H9 (cell line): ENCODE measurements around the gene STX8. TPM values are rescaled to one million over a fixed set of nuclear protein-coding genes. Genes with fewer than 3 reads are reported as not detected.

Source experiments
- DNase-seq: peaks from one replicate; pipeline ENCODE4 v3.0.0-alpha.2; 2017
- H2AFZ ChIP-seq: one replicate; pipeline ENCODE4 v1.6.1; 2013; ENCODE audit warnings: mild to moderate bottlenecking, low read length, control low read depth, moderate library complexity
- H2AK5ac ChIP-seq: 2 replicates; pipeline ENCODE4 v1.6.1; 2013; ENCODE audit warnings: low read length, control low read depth, mixed read lengths; ENCODE audit not compliant: insufficient read length
- H2BK120ac ChIP-seq: one replicate; pipeline ENCODE4 v1.6.1; 2013; ENCODE audit warnings: low read depth, mild to moderate bottlenecking, low read length, control low read depth, inconsistent platforms; ENCODE audit not compliant: poor library complexity, severe bottlenecking
- H2BK12ac ChIP-seq: 2 replicates; pipeline ENCODE4 v1.6.1; 2013; ENCODE audit warnings: low read length, control low read depth, mixed read lengths, low read depth; ENCODE audit not compliant: insufficient read length
- H2BK15ac ChIP-seq: 2 replicates; pipeline ENCODE4 v1.6.1; 2013; ENCODE audit warnings: low read depth, low read length, control low read depth
- H2BK20ac ChIP-seq: one replicate; pipeline ENCODE4 v1.6.1; 2013; ENCODE audit warnings: low read depth, mild to moderate bottlenecking, low read length, control low read depth, inconsistent platforms; ENCODE audit not compliant: poor library complexity, severe bottlenecking
- H2BK5ac ChIP-seq: 2 replicates; pipeline ENCODE4 v1.6.1; 2013; ENCODE audit warnings: low read length, control low read depth, mixed read lengths; ENCODE audit not compliant: insufficient read length
- H3K14ac ChIP-seq: 2 replicates; pipeline ENCODE4 v1.6.1; 2013; ENCODE audit warnings: low read length, control low read depth; ENCODE audit not compliant: insufficient read depth
- H3K18ac ChIP-seq: 2 replicates; pipeline ENCODE4 v1.6.1; 2013; ENCODE audit warnings: low read depth, mild to moderate bottlenecking, mixed read lengths, low read length, control low read depth; ENCODE audit not compliant: insufficient read length
- H3K23ac ChIP-seq: 2 replicates; pipeline ENCODE4 v1.6.1; 2013; ENCODE audit warnings: low read length, control low read depth, mixed read lengths, low read depth; ENCODE audit not compliant: insufficient read length
- H3K23me2 ChIP-seq: 2 replicates; pipeline ENCODE4 v1.6.1; 2013; ENCODE audit warnings: low read depth, mild to moderate bottlenecking, mixed read lengths, low read length, control low read depth; ENCODE audit not compliant: insufficient read length, poor library complexity, severe bottlenecking
- H3K27ac ChIP-seq: 2 replicates; pipeline ENCODE4 v1.5.1; 2013; ENCODE audit warnings: low read length, control low read depth, mixed read lengths, low read depth; ENCODE audit not compliant: insufficient read length
- H3K27me3 ChIP-seq: 2 replicates; pipeline ENCODE4 v1.6.1; 2013; ENCODE audit warnings: low read length, control low read depth, inconsistent platforms; ENCODE audit not compliant: insufficient read depth
- H3K4ac ChIP-seq: 2 replicates; pipeline ENCODE4 v1.6.1; 2013; ENCODE audit warnings: low read depth, mild to moderate bottlenecking, control low read depth, inconsistent platforms, low read length, moderate library complexity
- H3K4me1 ChIP-seq: 2 replicates; pipeline ENCODE4 v1.6.1; 2013; ENCODE audit warnings: low read length, control low read depth, inconsistent platforms; ENCODE audit not compliant: insufficient read depth
- H3K4me2 ChIP-seq: 2 replicates; pipeline ENCODE4 v1.6.1; 2013; ENCODE audit warnings: low read length, control low read depth, mixed read lengths; ENCODE audit not compliant: insufficient read length, insufficient read depth
- H3K56ac ChIP-seq: 2 replicates; pipeline ENCODE4 v1.6.1; 2013; ENCODE audit warnings: low read depth, mild to moderate bottlenecking, mixed read lengths, low read length, control low read depth; ENCODE audit not compliant: insufficient read length
- H3K79me1 ChIP-seq: 2 replicates; pipeline ENCODE4 v1.6.1; 2013; ENCODE audit warnings: low read depth, mild to moderate bottlenecking, moderate library complexity, low read length, control low read depth, inconsistent platforms; ENCODE audit not compliant: insufficient read depth, poor library complexity, severe bottlenecking
- H3K79me2 ChIP-seq: 2 replicates; pipeline ENCODE4 v1.6.1; 2013; ENCODE audit warnings: low read length, control low read depth, inconsistent platforms; ENCODE audit not compliant: insufficient read depth
- H3K9ac ChIP-seq: 2 replicates; pipeline ENCODE4 v1.6.1; 2013; ENCODE audit warnings: low read length, control low read depth, mixed read lengths; ENCODE audit not compliant: insufficient read length; ENCODE audit errors: extremely low read depth
- H3K9me3 ChIP-seq: one replicate; pipeline ENCODE4 v1.6.1; 2013; ENCODE audit warnings: low read depth, low read length, inconsistent platforms; ENCODE audit not compliant: control insufficient read depth
- H3T11ph ChIP-seq: one replicate; pipeline ENCODE4 v1.6.1; 2013; ENCODE audit warnings: mild to moderate bottlenecking, low read length, control low read depth, inconsistent platforms
- H4K20me1 ChIP-seq: one replicate; pipeline ENCODE4 v1.6.1; 2013; ENCODE audit not compliant: control insufficient read depth, insufficient read length, insufficient read depth
- H4K5ac ChIP-seq: 2 replicates; pipeline ENCODE4 v1.6.1; 2013; ENCODE audit warnings: low read depth, mild to moderate bottlenecking, mixed read lengths, low read length, control low read depth; ENCODE audit not compliant: insufficient read length
- H4K8ac ChIP-seq: replicated peaks from 2 replicates; pipeline ENCODE4 v1.6.1; 2013; ENCODE audit warnings: low read length, control low read depth, mixed read lengths, low read depth; ENCODE audit not compliant: insufficient read length
- H4K91ac ChIP-seq: 2 replicates; pipeline ENCODE4 v1.6.1; 2013; ENCODE audit warnings: low read depth, mild to moderate bottlenecking, moderate library complexity, mixed read lengths, low read length, control low read depth; ENCODE audit not compliant: insufficient read length
- H3K27ac Mint-ChIP-seq, 3 experiments: 2 replicates in 2 of 3; 3 replicates in 1 of 3; pipeline ENCODE4 v1.8.0; 2020 to 2021; ENCODE audit warnings: mixed read lengths in 3 of 3, mild to moderate bottlenecking in 1 of 3, moderate library complexity in 1 of 3
- H3K27me3 Mint-ChIP-seq: 2 replicates; pipeline ENCODE4 v1.8.0; 2021; ENCODE audit warnings: low read depth, mild to moderate bottlenecking, moderate library complexity, mixed read lengths
- H3K36me3 Mint-ChIP-seq, 3 experiments: 2 replicates in 2 of 3; 3 replicates in 1 of 3; pipeline ENCODE4 v1.8.0; 2020 to 2021; ENCODE audit warnings: low read depth in 3 of 3, mixed read lengths in 3 of 3; ENCODE audit not compliant: insufficient read depth in 1 of 3
- H3K4me1 Mint-ChIP-seq, 2 experiments: 2 replicates each; pipeline ENCODE4 v1.8.0; 2020; ENCODE audit warnings: mixed read lengths in 2 of 2
- H3K4me3 Mint-ChIP-seq, 2 experiments: 2 replicates in 1 of 2; 3 replicates in 1 of 2; pipeline ENCODE4 v1.8.0; 2020 to 2021; ENCODE audit warnings: mild to moderate bottlenecking in 2 of 2, mixed read lengths in 2 of 2, moderate library complexity in 1 of 2
- H3K9me3 Mint-ChIP-seq, 2 experiments: 2 replicates in 1 of 2; 3 replicates in 1 of 2; pipeline ENCODE4 v1.8.0; 2020; ENCODE audit warnings: mild to moderate bottlenecking in 2 of 2, mixed read lengths in 2 of 2, moderate library complexity in 1 of 2
- WGBS: extraction: QIAGEN DNeasy Blood & Tissue Kit; methylation state at CpG from one replicate; pipeline ENCODE4 v1.1.7; 2013; ENCODE audit warnings: missing lambda C conversion rate, low lambda C conversion rate, mixed read lengths; ENCODE audit not compliant: insufficient read length; ENCODE audit errors: extremely low coverage; 5-methylcytosine and 5-hydroxymethylcytosine counted together
- total RNA-seq: library from RNA; stranded (reverse); gene quantifications from 2 replicates; pipeline ENCODE4 v1.2.1, GENCODE V29; 2021
- TF ChIP-seq, protein P1 (sequence below): fragments of 200-600 bp; sonication (generic); conservative IDR thresholded peaks from 3 replicates; pipeline ENCODE4 v1.8.0; 2021; ENCODE audit warnings: antibody characterized with exemption, mild to moderate bottlenecking

STX8 gene
- total RNA-seq, 1 experiment from 2014 or later, result 55.1 TPM

DNA sequence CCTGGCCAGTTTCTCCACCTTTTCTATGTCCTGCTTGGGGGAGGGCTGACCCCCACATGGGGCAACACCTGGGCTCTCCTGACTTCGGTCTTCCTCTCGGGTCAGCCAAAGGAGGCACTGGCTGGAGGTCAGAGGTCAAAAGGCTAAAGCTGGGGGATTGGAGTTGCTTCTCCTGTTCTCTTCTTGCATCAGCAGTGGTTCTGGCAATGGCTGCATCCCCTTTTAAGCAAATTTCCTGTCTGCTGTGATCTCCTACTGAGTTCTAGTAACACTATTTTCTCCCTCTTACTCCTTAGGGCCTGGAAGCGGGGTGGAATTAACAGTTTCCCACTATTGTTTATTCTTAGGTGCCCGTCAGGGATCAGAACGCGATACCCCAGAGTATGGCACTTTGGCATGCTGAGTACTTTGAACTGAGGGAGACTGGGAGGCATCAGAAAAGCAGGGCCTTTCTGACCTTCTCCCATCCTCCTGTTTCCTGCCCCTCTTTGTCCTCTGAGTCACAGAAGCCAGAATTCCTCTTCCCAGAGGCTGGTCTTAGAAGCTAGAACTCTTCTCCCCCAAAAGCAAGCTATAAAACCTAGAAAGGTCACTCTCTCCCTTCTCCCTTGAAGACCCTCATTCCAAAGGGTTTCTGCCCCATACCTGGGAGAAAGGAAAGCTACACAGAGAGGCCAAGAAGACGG lies 268.2 kb downstream of the STX8 start:
- Mint-ChIP-seq H3K9me3 (no peaks in the 10 kb centered on the region), H3K36me3 (no peaks in the 10 kb centered on the region; a peak in 1 of 7 replicates), H3K27me3 (no peaks in the 10 kb centered on the region), H3K4me1 (peaks cover 31 to 37% of the 10 kb centered on the region in 2 experiments), H3K4me3 (no peak overlapping the region), H3K27ac (peak overlapping the region; percentile 71 to 87 (median 76); a peak in 6 of 7 replicates)
- H3K4me2 ChIP-seq, result no peak overlapping the region
- H3K23me2 ChIP-seq, result peaks cover 1% of the 10 kb centered on the region
- H3K14ac ChIP-seq, result no peak overlapping the region
- H3T11ph ChIP-seq, result no peak overlapping the region
- H3K4me1 ChIP-seq, result peaks cover 10% of the 10 kb centered on the region
- H3K79me1 ChIP-seq, result no peaks in the 10 kb centered on the region
- H3K23ac ChIP-seq, result no peak overlapping the region
- H2BK120ac ChIP-seq, result no peak overlapping the region
- H2BK20ac ChIP-seq, result no peak overlapping the region
- no CpG with 5 or more reads among the region's 7 CpGs for WGBS
- peak overlapping the region; percentile 2 for H2AFZ ChIP-seq
- H3K27ac ChIP-seq, result no peak overlapping the region
- H2BK15ac ChIP-seq, result no peak overlapping the region; the same call in 1 of the 2 replicates
- no peaks in the 10 kb centered on the region for H3K79me2 ChIP-seq
- H3K27me3 ChIP-seq, result no peaks in the 10 kb centered on the region
- no peak overlapping the region for H4K8ac ChIP-seq
- no peak overlapping the region for H2BK12ac ChIP-seq
- H3K9ac ChIP-seq, result no peak overlapping the region
- no peaks in the 10 kb centered on the region for H4K20me1 ChIP-seq
- H3K18ac ChIP-seq, result peak overlapping the region; percentile 72
- no peak for DNase-seq
- H2AK5ac ChIP-seq, result peak overlapping the region; percentile 2
- no peak overlapping the region; the same call in 1 of the 2 replicates for H3K4ac ChIP-seq
- H4K91ac ChIP-seq, result no peak overlapping the region
- H3K56ac ChIP-seq, result no peak overlapping the region
- H2BK5ac ChIP-seq, result peak overlapping the region; percentile 2
- H4K5ac ChIP-seq, result no peak overlapping the region
- TF ChIP-seq, protein P1, sequence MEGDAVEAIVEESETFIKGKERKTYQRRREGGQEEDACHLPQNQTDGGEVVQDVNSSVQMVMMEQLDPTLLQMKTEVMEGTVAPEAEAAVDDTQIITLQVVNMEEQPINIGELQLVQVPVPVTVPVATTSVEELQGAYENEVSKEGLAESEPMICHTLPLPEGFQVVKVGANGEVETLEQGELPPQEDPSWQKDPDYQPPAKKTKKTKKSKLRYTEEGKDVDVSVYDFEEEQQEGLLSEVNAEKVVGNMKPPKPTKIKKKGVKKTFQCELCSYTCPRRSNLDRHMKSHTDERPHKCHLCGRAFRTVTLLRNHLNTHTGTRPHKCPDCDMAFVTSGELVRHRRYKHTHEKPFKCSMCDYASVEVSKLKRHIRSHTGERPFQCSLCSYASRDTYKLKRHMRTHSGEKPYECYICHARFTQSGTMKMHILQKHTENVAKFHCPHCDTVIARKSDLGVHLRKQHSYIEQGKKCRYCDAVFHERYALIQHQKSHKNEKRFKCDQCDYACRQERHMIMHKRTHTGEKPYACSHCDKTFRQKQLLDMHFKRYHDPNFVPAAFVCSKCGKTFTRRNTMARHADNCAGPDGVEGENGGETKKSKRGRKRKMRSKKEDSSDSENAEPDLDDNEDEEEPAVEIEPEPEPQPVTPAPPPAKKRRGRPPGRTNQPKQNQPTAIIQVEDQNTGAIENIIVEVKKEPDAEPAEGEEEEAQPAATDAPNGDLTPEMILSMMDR, result no peak
- no peaks in the 10 kb centered on the region for H3K9me3 ChIP-seq
